Occipital lobe (tissue), 2 donors: ENCODE results near the gene C5orf15. TPM values are rescaled to one million over a fixed set of nuclear protein-coding genes. Genes with fewer than 3 reads are reported as not detected.
"Not testable (repeated sequence)": the region's sequence is repeated elsewhere in the genome, so short reads cannot be mapped to it uniquely, and the experiment has no call there.

Experiments used
- DNase-seq: peaks from one replicate; lab custom pipeline; 2025; lab: John Stamatoyannopoulos, UW
- total RNA-seq: library from RNA; depleted of rRNA; stranded (reverse); fragments of >200 nt; gene quantifications from one replicate; pipeline ENCODE4 v1.2.3, GENCODE V29; 2014

C5orf15 gene
- total RNA-seq, 1 donor from 2014 or later = 56.3 TPM

DNA sequence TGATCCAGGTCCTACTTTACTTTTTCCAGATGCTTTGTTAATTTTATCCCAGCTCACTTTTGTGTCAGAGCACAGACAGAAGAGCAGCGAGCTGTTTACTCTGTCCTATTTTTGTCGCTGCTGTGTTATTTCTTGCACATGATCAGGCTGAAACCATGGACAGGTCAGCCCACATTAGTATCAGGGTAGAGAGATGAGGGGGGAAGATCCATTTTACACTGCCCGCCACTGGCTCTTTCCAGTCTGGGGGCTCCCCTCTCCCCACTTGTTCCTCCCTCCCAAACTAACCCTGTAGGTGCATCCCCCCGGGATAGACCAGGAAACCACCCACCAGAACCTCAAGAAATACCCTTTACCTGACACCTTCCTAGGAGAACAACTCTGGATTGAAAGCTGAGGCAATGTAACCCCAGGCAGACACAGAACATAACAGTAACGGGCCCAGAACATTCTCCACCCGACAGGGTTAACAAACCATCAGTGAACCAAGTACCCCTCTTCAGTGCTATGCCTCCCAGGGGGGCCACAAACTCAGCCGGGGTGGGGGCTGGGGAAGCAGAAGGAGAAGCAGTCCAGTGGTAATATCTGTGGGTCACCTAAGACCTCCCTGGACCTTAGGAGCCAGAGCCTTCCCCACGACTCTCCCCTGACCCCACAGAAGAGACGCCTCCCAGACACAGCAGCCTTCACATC is 26.0 kb upstream of the C5orf15 start:
- no peak for DNase-seq

DNA sequence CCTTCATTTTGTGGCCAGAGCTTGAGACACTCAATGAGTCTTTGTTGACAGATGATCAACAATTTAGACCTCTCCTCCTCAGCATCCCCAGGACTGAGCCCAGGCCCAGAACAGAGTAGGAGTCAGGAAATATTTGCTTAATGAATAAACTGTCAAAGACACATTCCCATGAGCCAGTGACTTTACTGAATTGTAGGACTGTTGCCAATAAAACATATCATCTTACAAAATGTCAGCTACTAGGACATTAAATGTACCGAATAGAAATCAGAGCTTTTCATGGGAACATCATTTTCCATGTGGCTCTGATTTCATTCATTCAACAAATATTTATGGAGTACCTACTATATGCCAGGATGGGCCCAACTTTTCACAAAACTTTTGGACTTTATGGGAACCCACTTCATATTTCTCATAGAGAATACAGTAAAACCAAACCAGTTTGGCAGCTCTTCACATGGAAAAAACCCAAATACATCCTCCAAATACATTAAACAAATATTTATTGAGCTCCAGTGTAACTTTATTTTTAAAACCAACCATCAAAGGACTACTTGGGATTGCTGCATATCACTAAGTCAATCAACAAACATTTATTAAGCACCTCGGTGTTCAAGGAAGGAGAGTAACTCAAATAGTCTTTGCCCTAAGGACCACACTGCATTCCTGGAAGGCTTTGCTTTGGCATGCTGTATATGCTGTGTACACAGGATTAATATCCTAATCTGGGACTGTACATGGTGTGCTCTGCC is 24.9 kb upstream of the C5orf15 start:
- no peak for DNase-seq

DNA sequence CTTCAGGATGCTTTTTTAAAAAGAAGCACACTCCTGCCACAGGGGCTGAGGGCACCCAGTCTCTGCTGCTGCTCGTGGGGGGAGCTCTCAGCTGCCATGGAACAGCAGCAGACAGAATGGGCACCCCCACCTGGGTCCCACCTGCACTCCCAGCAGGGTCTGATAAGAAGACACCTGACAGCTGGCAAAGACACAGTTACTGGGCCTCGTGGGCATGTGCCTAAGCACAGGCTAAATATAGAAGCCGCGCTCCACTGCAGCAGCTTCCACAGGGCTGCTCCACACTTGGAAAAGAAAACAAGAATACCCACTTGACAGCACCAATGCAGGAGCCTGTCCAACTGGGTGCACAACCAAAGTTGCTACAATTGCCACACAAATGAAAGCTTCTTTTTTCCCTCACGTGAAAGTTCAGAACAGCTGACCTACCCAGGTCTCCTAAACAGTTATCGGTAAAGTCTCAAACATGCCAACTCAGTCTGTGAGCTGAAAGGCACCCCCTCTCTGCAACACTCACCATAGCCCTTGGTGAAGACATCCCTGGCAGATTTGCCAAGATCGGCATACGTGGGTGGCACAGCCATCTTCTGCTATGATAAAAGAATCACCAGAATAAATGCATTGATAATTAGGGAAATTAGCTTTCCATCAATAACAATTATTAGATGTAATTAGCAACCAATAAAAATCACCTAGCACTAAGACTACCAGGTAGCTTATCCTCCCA is 24.2 kb upstream of the C5orf15 start:
- DNase-seq = peak; percentile 42

DNA sequence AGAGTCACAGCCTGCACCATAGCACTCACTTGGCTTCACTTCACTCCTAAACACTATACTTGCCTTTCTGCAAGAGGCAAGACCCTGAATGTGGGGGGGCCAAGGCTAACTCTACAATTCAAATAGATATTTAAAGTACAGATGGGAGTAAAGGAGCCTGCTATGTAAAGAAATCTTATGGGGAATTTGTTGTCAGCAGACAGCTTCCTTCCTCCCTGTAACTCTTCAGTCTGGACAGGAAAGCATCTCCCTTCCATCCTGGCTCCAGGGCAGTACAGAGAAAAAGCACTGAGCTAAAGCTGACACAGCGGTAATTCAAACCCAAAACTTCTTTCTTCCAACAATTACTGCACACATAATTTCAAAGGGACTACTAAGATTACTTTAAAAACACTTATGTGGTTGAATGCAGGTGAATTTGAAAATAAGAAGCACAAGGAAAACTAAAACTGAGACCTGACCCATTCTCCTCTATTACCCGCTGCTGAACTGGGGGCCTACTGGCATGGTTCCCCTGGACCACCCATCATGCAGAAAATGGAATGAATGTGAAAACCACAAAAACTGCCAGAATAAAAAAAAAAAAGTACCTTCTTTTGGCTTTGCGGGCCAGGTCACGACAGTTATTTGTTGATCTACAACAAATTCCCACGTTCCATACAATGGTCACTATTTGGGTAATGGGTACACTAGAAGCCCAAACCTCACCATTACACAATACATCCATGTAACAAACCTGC is 22.9 kb upstream of the C5orf15 start:
- no peak for DNase-seq

DNA sequence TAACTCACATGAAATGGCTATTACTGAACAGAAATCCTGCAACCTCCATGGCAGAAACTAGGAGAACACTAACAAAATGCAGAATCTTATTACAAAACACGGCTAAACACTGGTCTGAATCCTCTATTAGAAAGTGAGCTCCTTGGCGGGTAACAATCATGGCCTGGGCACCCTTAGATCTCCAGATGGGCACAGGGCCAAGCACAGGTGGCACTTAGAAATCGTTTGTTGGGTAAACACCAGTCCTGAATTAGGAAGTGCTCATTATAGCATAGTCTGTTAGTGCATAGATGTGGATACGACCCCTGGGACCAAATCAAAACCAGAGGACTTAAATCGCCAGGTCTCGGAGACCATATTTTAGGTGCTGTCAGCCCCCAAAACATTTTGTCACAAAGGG is 22.0 kb upstream of the C5orf15 start:
- no peak for DNase-seq

DNA sequence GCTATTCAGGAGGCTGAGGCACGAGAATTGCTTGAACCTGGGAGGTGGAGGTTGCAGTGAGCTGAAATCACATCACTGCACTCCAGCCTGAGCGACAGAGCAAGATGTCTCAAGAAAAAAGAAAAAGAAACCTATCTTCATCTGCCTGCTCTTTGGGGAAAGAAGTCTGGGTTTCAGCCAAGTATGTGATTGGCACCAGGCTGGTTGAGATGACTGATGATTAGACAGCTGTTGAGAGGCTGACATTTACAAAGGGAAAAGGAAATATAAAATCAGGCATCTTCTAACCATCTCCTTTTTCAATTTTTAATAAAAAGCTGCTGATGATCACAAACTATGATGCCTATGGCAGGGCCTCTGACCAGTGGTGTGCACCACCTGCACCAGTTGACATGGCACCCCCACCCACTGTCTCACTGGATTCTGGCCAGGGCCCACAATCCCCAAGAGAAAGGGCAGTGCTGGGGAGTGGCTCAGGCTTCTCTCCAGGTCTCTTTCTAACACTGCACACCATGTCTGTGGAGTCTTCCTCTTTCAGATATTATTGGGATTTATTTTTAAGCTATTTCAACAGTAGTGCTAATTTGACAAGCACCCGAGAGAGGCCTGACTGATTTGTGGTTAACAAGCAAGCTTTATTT is 17.2 kb upstream of the C5orf15 start:
- no peak for DNase-seq

DNA sequence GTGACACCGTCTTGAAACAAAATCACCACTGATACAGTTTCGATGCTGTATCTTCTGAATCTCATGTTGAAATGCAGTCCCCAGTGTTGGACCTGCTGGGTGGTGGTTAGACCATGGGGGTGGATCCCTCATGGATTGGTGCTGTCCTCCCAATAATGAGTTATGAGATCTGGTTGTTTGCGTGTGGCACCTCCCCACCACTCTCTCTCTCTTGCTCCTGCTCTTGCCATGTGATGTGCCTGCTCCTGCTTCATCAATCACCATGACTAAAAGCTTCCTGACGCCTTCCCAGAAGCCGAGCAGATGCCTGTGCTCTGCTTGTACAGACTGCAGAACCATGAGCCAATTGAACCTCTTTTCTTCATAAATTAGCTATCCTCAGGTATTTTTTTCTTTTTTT is 15.2 kb upstream of the C5orf15 start:
- DNase-seq = no peak

DNA sequence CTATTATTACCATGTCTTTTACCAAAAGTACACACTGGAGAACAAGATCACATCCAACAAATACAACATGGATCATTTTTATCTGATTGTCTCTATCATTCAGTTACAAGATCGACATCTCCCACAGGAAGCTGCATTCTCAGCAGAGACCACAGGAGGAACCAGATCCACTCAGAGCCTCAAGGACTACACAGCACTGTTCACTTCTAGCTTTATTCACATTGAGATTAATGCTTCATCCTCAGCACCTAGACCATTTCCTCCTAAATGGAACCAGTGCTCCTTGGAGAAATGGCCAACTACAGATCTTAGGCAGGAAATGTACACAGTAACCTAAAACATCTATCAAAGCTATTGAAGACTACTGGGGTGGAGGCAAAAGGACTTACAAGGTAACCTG is 13.3 kb upstream of the C5orf15 start:
- DNase-seq = no peak

DNA sequence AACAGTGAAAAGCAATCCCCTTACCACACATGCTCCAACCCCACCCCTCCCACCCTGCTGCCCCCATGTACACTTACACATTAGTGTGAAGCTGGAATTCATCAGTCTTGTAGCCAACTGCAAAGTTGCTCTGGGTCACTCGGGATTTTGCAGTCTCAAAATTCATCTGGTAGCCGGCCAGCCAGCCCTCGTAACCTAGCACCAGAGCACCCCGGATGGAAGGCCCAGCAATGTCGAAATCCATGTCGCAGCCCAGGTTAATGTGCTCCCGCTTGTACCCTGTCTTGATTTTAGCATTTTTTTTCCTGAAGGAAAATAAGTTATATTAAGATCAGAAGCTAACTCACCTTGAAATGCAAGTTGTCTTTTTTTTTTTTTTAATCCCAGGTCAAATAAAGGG is 12.2 kb upstream of the C5orf15 start:
- no peak for DNase-seq

DNA sequence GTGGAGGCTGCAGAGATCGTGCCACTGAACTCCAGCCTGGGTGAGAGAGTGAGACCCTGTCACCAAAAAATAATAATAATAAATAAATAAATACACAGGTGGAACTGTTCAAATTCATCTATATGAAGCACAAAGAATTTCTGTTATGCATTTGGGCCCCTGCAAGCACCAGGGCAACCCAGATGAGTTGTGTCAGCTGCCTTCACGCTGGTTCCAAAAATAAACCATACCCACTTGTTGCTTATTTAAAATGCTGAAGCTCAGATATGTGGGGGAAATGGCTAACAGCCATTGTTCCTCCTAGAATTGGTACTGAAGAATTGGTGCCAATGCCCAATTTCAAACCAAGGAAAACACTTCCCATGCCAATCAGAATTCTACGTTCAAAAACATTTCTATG is 10.5 kb upstream of the C5orf15 start:
- DNase-seq = no peak

DNA sequence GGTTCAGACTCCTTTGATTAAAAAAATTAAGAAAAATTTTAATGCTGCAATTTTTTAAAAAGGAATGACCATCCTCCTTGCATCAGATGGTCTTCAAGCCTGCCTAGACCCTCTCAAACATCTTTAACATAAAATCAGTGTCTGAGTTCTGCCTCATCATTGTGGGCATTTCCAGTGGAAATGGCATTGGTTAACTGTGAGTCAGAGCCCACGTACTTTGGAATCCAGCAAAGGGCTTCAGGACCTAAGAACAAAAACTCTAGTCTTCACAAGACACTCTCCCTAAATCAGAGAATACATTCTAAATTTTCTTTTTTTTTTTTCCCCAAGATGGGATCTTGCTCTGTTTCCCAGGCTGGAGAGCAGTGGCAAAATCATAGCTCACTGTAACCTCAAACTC is 9.4 kb upstream of the C5orf15 start:
- no peak for DNase-seq

DNA sequence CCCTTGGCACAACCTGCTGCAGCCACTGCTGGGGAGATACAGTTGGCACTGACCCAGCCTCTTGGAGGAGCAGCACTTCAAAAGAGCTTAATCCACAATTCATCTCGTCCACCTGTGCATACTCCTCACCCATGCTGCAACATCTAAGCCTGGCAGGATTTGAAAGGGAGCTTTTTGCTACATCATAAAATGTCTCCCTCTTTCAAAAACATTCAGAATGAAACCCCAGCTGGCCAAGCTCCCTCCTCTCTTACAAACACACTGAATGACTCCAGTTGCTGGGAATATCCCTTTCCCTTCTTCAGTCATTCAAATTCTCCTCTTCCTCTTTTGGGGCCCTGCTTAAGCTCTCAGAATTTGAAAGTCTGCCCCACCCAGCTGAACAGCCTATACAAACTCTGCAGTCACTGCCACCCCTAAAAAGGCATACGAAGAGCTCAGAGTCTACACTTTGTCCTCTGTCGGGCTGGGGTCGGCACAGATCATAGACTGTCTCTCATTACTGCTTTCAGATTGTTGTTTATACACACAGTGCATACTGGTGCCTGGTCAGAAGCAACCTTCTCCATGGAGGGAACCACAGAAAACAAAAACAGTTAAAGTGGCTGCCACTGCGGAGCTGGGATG is 8.8 kb upstream of the C5orf15 start:
- no peak for DNase-seq

DNA sequence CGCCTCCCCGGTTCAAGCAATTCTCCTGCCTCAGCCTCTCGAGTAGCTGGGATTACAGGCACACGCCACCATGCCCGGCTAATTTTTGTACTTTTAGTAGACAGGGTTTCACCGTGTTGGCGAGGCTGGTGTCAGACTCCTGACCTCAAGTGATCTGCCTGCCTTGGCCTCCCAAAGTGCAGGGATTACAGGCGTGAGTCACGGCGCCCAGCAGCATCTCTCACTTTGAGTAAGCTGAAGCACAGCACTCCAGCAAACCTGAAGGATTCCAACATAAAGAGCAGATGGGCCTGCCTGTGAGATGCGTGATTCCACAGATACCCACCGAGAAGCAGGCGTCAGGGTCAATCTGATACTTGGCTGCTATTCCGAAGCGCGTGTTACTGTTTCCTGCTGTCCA is 7.1 kb upstream of the C5orf15 start:
- not testable (repeated sequence) for DNase-seq

DNA sequence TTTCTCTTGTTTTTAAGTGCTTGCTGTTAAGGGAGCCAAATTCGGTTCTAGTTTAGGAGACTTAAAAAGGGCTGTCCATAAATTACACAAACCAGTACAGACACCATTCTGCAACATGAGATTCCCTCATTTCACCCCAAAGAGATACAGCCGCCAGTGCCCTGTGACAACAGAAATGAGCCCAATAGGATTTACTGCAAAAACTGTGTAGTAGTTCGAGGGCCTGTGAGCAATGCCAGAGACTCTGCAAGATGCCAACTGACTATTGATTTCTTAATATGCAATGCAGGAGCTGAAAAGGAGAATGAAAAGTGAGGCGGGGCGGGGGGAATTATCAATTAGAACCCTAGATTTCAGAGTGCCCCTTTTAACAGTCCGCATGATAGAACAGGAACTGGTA is 5.7 kb upstream of the C5orf15 start:
- DNase-seq = no peak

DNA sequence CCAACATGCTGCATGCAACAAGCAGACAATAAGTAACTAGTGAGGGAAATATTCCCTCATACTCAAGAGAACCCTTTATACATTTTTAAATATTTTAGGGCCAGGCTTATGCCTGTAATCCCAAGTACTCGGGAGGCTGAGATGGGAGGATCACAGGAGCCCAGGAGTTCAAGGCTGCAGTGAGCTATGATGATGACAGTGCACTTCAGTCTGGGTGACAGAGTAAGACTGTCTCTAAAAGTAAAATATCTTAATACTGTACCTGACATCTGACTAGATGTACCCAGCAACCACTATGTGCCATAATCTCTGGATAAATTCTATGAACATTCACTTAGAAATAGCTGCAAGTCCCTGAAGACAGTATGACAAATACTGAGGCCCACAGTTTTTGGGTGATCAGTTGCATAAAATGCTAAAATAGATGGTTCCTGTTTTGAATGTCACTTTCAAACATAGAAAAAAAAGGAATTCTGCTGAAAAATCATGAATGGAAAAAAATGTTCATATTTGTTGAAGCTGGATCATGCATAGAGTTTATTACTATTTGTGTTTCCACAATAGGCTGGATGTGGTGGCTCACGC is 2.0 kb upstream of the C5orf15 start:
- no peak for DNase-seq

DNA sequence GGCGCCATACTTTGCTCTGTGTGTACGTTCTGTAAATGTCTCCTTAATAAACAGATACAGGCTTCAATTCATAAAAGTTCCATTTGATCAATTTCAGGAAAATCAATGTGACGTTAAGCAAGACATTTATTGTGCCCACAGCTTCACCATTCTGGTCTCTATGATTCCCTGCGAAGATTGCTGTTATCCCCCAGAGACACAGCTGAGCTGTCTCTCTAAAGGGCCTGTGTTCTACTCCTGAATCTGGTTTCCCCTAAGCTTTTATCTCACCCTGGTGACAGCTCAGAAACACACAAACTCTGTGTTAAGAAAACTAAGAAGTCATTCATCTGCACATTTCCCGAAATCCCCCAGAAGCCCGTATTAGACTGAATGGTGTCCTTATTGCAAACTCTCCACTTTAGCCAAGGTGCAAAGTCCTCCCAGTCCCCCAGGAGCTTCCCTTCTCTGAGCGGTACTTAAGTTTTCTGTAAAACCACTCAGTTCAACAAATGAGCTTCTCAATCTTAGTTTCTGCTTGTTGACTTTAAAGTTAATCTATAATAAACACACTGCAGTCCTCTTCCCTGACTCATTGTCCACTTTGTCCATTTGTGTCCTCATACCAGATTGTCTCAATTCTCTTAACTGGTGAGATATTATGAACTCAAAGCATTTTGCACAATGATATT is 1.4 kb upstream of the C5orf15 start:
- no peak for DNase-seq

DNA sequence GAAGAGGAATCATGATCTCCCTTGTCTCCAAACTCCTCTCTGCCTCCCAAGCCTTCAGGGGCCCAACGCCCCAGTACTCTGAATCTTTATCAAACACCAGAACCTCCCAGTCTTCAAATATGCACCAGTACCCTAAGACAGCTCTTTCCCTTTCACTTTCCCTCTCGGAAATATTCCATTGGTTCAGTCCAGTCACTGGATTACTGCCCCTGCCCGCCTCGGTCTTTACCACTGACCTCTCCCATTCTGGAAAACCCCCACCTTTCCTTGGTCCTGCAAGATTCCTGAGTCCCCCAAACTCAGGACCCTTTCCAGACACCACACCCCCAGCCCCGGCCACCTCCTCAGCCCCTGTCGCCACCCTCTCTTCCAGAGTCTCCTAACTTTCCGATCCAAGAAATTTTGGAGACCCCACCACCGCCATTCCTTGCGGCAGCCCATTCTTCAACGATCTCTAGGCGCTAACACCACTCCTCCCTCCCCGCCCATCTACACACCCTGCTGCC is 674 bp downstream of the C5orf15 start:
- no peak for DNase-seq

DNA sequence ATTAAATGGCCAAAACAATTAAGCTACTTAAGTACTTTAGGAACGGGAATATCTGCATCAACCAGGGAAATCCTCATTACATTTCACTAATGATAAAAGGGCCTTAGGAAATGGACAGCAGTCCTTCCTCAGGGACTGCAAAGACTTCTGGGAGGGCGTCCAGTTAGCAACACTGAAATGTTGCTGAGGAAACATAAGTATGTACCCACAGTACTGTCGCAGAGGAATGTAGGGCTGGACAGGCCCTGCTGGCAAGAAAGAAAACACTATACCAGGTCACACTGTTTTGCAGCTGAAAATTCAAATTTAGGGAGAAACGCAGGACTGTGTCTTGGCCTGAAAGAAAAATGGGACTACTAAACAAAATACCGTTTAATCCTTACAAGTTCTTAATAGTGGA is 1.3 kb downstream of the C5orf15 start:
- DNase-seq = no peak

DNA sequence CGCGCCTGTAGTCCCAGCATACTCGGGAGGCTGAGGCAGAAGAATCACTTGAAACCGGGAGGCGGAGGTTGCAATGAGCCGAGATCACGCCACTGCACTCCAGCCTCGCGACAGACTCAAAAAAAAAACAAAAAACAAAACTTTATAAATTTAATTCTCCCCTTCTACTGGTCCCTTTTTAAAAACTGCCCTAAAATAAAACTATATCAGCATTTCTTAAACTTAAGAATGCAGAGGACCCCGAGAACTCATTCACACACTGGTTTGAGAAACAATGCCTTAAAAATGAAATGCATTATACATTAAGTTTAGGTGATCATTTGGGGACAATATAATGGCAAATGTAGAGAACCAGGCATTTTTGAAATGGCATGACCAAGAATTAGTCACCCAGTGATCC is 2.3 kb downstream of the C5orf15 start:
- DNase-seq = no peak
